C4-2B (cell line): ENCODE data around the gene ABITRAM.

ENCODE experiments used
- H3K27ac ChIP-seq: fragments of 450-650 bp; 2 replicates; pipeline ENCODE4 v1.5.1; 2017
- CTCF ChIP-seq: fragments of 450-650 bp; conservative IDR thresholded peaks from 2 replicates; pipeline ENCODE4 v1.5.1; 2017; ENCODE audit warnings: mild to moderate bottlenecking
- ZFX ChIP-seq: fragments of 450-650 bp; IDR thresholded peaks from 2 replicates; pipeline ENCODE4 v1.6.1; 2017

The ABITRAM gene

GRCh38 chr9:108978205-108978604, 44.0 kb downstream of the ABITRAM start:
- H3K27ac ChIP-seq: no peak overlapping the region
- TF ChIP-seq CTCF (no peak), ZFX (no peak)

- H3K27ac ChIP-seq: no peak overlapping the region
- TF ChIP-seq ZFX: no peak
- TF ChIP-seq CTCF: no peak
Measured at GRCh38 chr9:108980893-108981292, 46.7 kb downstream of the ABITRAM start.

GRCh38 chr9:108983885-108984284, 49.7 kb downstream of the ABITRAM start:
- no peak overlapping the region for H3K27ac ChIP-seq
- TF ChIP-seq CTCF (no peak), ZFX (no peak)
